Esophagus muscularis mucosa (tissue), 4 donors: Measurements from ENCODE around the gene NRCAM. TPM values are rescaled to one million over a fixed set of nuclear protein-coding genes. Genes with fewer than 3 reads are reported as not detected.

Experiments used
- DNase-seq: peaks from one replicate; pipeline ENCODE4 v3.0.0-alpha.2; 2017; ENCODE audit errors: extremely low spot score
- H3K27ac ChIP-seq, 4 donors: fragments of 200-600 bp; sonication (generic); replicated peaks in 1 of 4; 1 replicate in 3 of 4; 2 replicates in 1 of 4; pipeline ENCODE4 v1.5.1; 2016 to 2019; ENCODE audit warnings: mild to moderate bottlenecking in 1 of 4
- H3K27me3 ChIP-seq, 4 donors: fragments of 200-600 bp; sonication (generic); one replicate each; pipeline versions ENCODE4 v1.5.1 to v1.6.0; 2016 to 2019
- H3K36me3 ChIP-seq, 4 donors: fragments of 200-600 bp; sonication (generic); one replicate each; pipeline ENCODE4 v1.5.1; 2016 to 2019
- H3K4me1 ChIP-seq, 4 donors: fragments of 200-600 bp; sonication (generic); one replicate each; pipeline ENCODE4 v1.5.1; 2016 to 2019
- H3K4me3 ChIP-seq, 4 donors: fragments of 200-600 bp; sonication (generic); 1 replicate in 2 of 4; 2 replicates in 2 of 4; pipeline ENCODE4 v1.5.1; 2016 to 2019; ENCODE audit warnings: mild to moderate bottlenecking in 4 of 4, moderate library complexity in 1 of 4
- H3K9me3 ChIP-seq, 4 donors: fragments of 200-600 bp; sonication (generic); 1 replicate in 3 of 4; 2 replicates in 1 of 4; pipeline ENCODE4 v1.5.1; 2016 to 2019
- CTCF ChIP-seq, 3 experiments: fragments of 200-600 bp in 2 of 3; fragments of 450-650 bp in 1 of 3; sonication (generic) in 2 of 3; IDR thresholded peaks; one replicate each; pipeline ENCODE4 v1.5.1; 2017 to 2019; ENCODE audit warnings: antibody characterized with exemption in 3 of 3, mild to moderate bottlenecking in 2 of 3, moderate library complexity in 1 of 3
- EP300 ChIP-seq: sonication (generic); formaldehyde crosslinking; IDR thresholded peaks from one replicate; pipeline ENCODE4 v1.6.1; 2017; ENCODE audit warnings: antibody characterized with exemption
- POLR2A ChIP-seq: fragments of 450-650 bp; IDR thresholded peaks from one replicate; pipeline ENCODE4 v1.6.1; 2017; ENCODE audit warnings: antibody characterized with exemption, moderate library complexity, mild to moderate bottlenecking, low read depth
- POLR2AphosphoS5 ChIP-seq, 2 donors: sonication (generic); formaldehyde crosslinking; IDR thresholded peaks; one replicate each; pipeline ENCODE4 v1.6.1; 2017; ENCODE audit warnings: antibody characterized with exemption in 2 of 2
- WGBS: methylation state at CpG from one replicate; pipeline ENCODE4 v1.1.5; 2018; 5-methylcytosine and 5-hydroxymethylcytosine counted together
- intact Hi-C: fragments of 100-400 bp; cut with DNase I; formaldehyde crosslinking; loops from one replicate; pipeline ENCODE4 v1.15.1; 2023
- total RNA-seq, 4 donors: library from RNA; depleted of rRNA; stranded (reverse); fragments of >200 nt; gene quantifications; one replicate each; pipeline versions ENCODE4 v1.1.0 to v1.2.1, GENCODE V29; 2016

The NRCAM gene
- total RNA-seq, 4 donors from 2014 or later = 2.9 to 5.2 (median 3.3) TPM

GRCh38 chr7:108171164-108171563 is 285.1 kb downstream of the NRCAM start:
- WGBS = 95% methylated on average over 8 of the region's 8 CpGs
- Histone ChIP-seq H3K36me3 (no peaks in the 10 kb centered on the region), H3K27me3 (no peaks in the 10 kb centered on the region), H3K27ac (no peak overlapping the region), H3K4me1 (peaks cover 0 to 14% (median 0%) of the 10 kb centered on the region in 4 donors), H3K4me3 (no peak overlapping the region), H3K9me3 (no peaks in the 10 kb centered on the region)
- intact Hi-C loops = no loop called here
- DNase-seq = no peak
- TF ChIP-seq POLR2AphosphoS5 (IDR thresholded peaks at IDR 0.05) (no peak), CTCF (IDR thresholded peaks at IDR 0.05) (no peak), EP300 (no peak), POLR2A (no peak)

GRCh38 chr7:108170251-108170650 is 286.0 kb downstream of the NRCAM start:
- DNase-seq = no peak
- H3K4me3 ChIP-seq = no peak overlapping the region
- no peaks in the 10 kb centered on the region for H3K36me3 ChIP-seq
- 79% methylated on average over 5 of the region's 5 CpGs for WGBS
- H3K4me1 ChIP-seq = peaks cover 0 to 14% (median 0%) of the 10 kb centered on the region in 4 donors
- no peaks in the 10 kb centered on the region for H3K27me3 ChIP-seq
- no peak overlapping the region for H3K27ac ChIP-seq
- no peaks in the 10 kb centered on the region for H3K9me3 ChIP-seq
- intact Hi-C loops = no loop called here
- no peak for TF ChIP-seq POLR2A
- no peak for TF ChIP-seq CTCF (IDR thresholded peaks at IDR 0.05)
- no peak for TF ChIP-seq EP300
- no peak for TF ChIP-seq POLR2AphosphoS5 (IDR thresholded peaks at IDR 0.05)

- WGBS = 47% methylated on average over 7 of the region's 7 CpGs
- H3K27me3 ChIP-seq = no peaks in the 10 kb centered on the region
- DNase-seq = no peak
- peak overlapping the region in 2 of 4 donors; percentile 33 to 48 for H3K27ac ChIP-seq
- H3K36me3 ChIP-seq = no peaks in the 10 kb centered on the region
- intact Hi-C loops = no loop called here
- TF ChIP-seq POLR2AphosphoS5 (IDR thresholded peaks at IDR 0.05) (no peak), EP300 (no peak), CTCF (IDR thresholded peaks at IDR 0.05) (no peak), POLR2A (no peak)
- no peaks in the 10 kb centered on the region for H3K9me3 ChIP-seq
- H3K4me3 ChIP-seq = peak overlapping the region; percentile 22 to 51 (median 34)
- peaks cover 0 to 14% (median 0%) of the 10 kb centered on the region in 4 donors for H3K4me1 ChIP-seq
Observed at GRCh38 chr7:108167460-108167859, 288.8 kb downstream of the NRCAM start.

GRCh38 chr7:108166687-108167086 is 289.5 kb downstream of the NRCAM start:
- Histone ChIP-seq H3K36me3 (no peaks in the 10 kb centered on the region), H3K4me3 (no peak overlapping the region), H3K4me1 (peaks cover 0 to 14% (median 0%) of the 10 kb centered on the region in 4 donors), H3K9me3 (no peaks in the 10 kb centered on the region), H3K27ac (peak overlapping the region in 1 of 4 donors; percentile 48), H3K27me3 (no peaks in the 10 kb centered on the region)
- no peak for TF ChIP-seq CTCF (IDR thresholded peaks at IDR 0.05)
- TF ChIP-seq POLR2A = no peak
- no peak for TF ChIP-seq POLR2AphosphoS5 (IDR thresholded peaks at IDR 0.05)
- no peak for TF ChIP-seq EP300
- no peak for DNase-seq
- intact Hi-C loops = no loop called here
- 94% methylated on average over 5 of the region's 5 CpGs for WGBS

- 96% methylated on average over 2 of the region's 2 CpGs for WGBS
- DNase-seq = no peak
- H3K36me3 ChIP-seq = no peaks in the 10 kb centered on the region
- TF ChIP-seq POLR2A (no peak), EP300 (no peak), CTCF (IDR thresholded peaks at IDR 0.05) (no peak), POLR2AphosphoS5 (IDR thresholded peaks at IDR 0.05) (no peak)
- H3K4me1 ChIP-seq = peaks cover 0 to 14% (median 0%) of the 10 kb centered on the region in 4 donors
- intact Hi-C loops = no loop called here
- no peaks in the 10 kb centered on the region for H3K27me3 ChIP-seq
- H3K4me3 ChIP-seq = no peak overlapping the region
- H3K27ac ChIP-seq = no peak overlapping the region
- H3K9me3 ChIP-seq = no peaks in the 10 kb centered on the region
Observed at GRCh38 chr7:108165723-108166122, 290.5 kb downstream of the NRCAM start.
